AG04449 (cell line): ENCODE measurements around the gene ENTPD6.

ENCODE experiments used
- CTCF ChIA-PET: fragments of 350-600 bp; formaldehyde crosslinking; extraction: SDS; loops from one replicate; lab custom pipeline; 2021; ENCODE audit warnings: antibody characterized with exemption; lab: Yijun Ruan, JAX
- POLR2A ChIA-PET: fragments of 400-600, 350-600 bp; formaldehyde crosslinking; extraction: SDS; loops from one replicate; lab custom pipeline; 2020; ENCODE audit warnings: antibody characterized with exemption, inconsistent platforms; lab: Yijun Ruan, JAX
- DNase-seq: peaks from one replicate; pipeline ENCODE4 v3.0.0-alpha.2; 2010; ENCODE audit warnings: low read depth, low spot score
- H3K4me3 ChIP-seq: 2 replicates; pipeline ENCODE4 v1.5.1; 2011; ENCODE audit warnings: low read depth, mild to moderate bottlenecking, control low read depth, low read length
- CTCF ChIP-seq: IDR thresholded peaks from one replicate; pipeline ENCODE4 v1.5.1; 2011; ENCODE audit warnings: mild to moderate bottlenecking, moderate library complexity, low read length, control low read depth, inconsistent platforms; ENCODE audit not compliant: insufficient read depth; ENCODE audit errors: missing control alignments

ENTPD6 gene

GRCh38 chr20:25187220-25187619 lies 8.3 kb upstream of the ENTPD6 start:
- H3K4me3 ChIP-seq: no peak overlapping the region
- POLR2A ChIA-PET: no interaction called here
- CTCF ChIA-PET: interaction anchor here (1.3 to 1.8 kb wide), 3 partner anchors 8 to 123 kb away, joined by 3 to 6 read pairs (median 6); no protein-coding TSS in a partner anchor
- TF ChIP-seq CTCF: no peak
- no peak for DNase-seq

- POLR2A ChIA-PET: no interaction called here
- no peak for TF ChIP-seq CTCF
- no peak for DNase-seq
- no peak overlapping the region for H3K4me3 ChIP-seq
- CTCF ChIA-PET: interaction anchor here (1.3 to 1.8 kb wide), 3 partner anchors 9 to 123 kb away, joined by 3 to 6 read pairs (median 6); no protein-coding TSS in a partner anchor
Observed at GRCh38 chr20:25187635-25188034, 7.9 kb upstream of the ENTPD6 start.

GRCh38 chr20:25188218-25188617 lies 7.3 kb upstream of the ENTPD6 start:
- no peak for DNase-seq
- ChIA-PET CTCF (interaction anchor here (0.6 to 1.6 kb wide), 3 partner anchors 9 to 170 kb away, joined by 3 to 6 read pairs (median 3); no protein-coding TSS in a partner anchor), POLR2A (no interaction called here)
- H3K4me3 ChIP-seq: no peak overlapping the region
- no peak for TF ChIP-seq CTCF

- TF ChIP-seq CTCF: no peak
- CTCF ChIA-PET: interaction anchor here (1.4 to 2.8 kb wide), 2 partner anchors 12 to 191 kb away, joined by 4 to 15 read pairs; no protein-coding TSS in a partner anchor
- no peak for DNase-seq
- POLR2A ChIA-PET: no interaction called here
- no peak overlapping the region for H3K4me3 ChIP-seq
Observed at GRCh38 chr20:25191051-25191450, 4.5 kb upstream of the ENTPD6 start.

GRCh38 chr20:25191689-25192088 lies 3.8 kb upstream of the ENTPD6 start:
- ChIA-PET POLR2A (no interaction called here), CTCF (interaction anchor here (1.4 kb wide), 1 partner anchor 192 kb away, joined by 4 read pairs; no protein-coding TSS in a partner anchor)
- no peak for DNase-seq
- TF ChIP-seq CTCF: no peak
- H3K4me3 ChIP-seq: no peak overlapping the region

GRCh38 chr20:25193843-25194242 lies 1.7 kb upstream of the ENTPD6 start:
- DNase-seq: no peak
- ChIA-PET POLR2A (no interaction called here), CTCF (interaction anchor here (1.4 to 2.9 kb wide), 2 partner anchors 15 to 54 kb away, joined by 4 to 16 read pairs; partner anchors contain the start of gene PYGB)
- no peak for TF ChIP-seq CTCF
- no peak overlapping the region for H3K4me3 ChIP-seq
